HK-2 (cell line): ENCODE data around the gene RAB35.

Experiments
- DNase-seq: peaks from one replicate; pipeline ENCODE4 v3.0.0-alpha.2; 2018; ENCODE audit not compliant: unreplicated experiment

RAB35 gene

DNA sequence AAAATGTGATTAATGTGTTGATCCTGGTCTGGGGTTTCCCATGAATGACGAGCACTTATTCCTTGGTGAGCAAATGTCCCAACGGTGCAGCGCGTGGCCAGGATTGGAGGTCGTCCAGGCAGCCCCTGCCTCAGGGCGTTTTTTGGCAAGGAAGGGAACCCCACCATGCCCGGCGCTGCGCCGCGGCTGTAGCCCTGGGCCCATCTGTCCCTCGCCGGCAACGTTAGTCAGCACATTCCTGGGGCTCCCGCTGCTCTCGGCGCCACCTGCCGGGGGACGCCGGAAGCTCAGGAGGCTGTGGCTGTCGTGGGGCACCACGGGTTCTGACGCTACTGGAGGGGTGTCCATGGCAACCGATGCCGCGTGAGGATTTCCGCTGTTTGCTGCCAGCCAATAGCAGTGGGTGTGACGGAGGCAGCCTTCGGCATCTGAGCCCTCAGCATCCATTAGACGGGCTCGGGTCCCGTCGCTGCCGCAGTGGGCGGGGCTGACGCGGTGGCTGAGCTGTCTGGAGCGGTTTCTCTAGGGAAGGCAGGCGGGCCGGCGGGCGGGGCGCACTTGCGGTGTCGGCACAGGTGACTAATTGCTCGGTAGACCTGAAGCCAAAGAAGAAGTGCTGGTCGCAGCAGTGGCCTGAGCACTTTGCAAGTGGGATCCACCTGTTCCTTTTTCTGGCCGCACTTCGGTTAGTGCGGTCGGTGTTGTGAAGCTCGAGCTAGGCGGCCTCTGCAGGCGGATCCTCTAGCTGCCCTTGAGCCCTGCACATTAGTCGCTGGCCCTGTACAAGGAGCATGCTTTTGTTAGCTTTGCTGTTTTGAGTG, 29.5 kb downstream of the RAB35 start:
- DNase-seq = peak; percentile 96

DNA sequence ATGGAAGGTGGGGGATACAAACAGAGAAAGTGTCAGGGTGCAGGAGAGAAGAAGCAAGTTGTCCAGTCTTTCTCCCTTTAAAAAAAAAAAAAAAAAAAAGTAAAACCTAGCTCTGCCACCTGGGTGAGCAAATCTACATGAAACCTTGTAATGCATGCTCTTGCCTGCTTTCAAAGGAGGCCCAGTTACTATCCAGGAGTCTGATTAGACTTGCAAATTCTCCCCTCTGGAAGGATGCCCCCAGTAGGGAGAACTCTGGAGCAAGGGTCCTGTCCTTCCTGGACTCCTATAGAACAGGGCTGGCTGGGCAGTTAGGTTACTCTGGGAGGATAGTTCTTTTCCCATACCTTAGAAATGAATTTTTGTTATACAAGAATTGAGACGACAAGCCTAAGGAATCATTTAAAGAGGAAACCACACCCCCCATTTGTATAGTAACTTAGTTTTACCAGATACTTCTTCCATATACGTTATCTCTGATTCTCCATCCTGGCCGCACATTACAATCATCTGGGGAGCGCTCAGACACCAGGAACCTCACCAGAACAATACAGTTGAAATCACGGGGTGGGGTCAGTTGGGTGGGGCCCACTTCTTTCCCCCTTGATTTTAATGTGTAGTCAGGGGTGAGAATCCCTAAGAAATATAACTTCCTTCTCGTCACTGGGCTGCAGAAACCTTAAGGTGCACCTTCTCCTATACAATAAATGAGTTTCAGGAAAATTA, 30.5 kb downstream of the RAB35 start:
- no peak for DNase-seq

GRCh38 chr12:120081641-120082040, 34.9 kb downstream of the RAB35 start:
- DNase-seq = no peak

DNA sequence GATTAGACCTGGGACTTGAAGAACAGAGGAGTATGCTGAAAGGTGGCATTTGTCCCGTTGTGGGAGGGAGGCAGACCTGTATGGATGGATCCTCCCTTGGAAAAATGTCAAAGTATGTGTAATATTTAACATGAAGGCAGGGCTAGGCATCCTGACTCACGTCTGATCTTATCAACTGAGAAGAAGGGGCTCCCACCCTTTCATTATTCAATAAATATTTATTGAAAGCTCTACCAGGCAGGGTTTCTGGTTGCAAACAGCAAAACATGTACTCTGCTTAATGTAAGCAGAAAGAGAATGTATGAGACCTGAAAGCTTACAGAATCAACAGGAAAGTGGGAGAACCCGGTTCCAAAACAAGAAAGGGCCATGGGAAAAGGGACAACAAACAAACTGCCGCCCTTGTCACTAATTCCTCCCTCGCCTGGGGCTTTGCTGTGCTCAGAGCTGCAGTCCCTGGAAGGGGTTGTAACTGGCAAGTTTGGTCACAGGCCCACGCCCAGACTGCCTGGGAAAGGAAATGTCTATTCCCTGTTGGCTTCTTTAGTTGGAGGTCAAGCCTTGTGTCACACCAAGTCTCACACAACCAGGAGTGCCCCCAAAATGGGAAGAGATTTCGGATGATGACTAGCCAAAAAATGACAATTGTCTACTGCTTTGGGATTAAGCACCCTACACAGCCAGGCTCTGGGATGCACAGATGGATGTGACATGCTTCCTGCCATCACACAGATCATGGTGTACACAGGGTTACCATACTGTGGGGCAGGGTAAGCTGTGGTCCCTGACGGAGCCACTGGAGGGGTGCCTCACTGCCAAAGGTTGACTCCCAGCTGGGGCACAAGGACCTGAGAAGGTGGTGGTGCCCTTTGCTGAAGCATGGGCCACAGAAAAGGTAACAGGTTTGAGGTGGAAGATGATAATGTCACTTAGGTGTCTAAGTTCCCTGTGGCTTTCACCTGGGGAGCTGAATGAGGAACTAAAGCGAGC, 36.8 kb downstream of the RAB35 start:
- no peak for DNase-seq

GRCh38 chr12:120078868-120079267, 37.7 kb downstream of the RAB35 start:
- no peak for DNase-seq

GRCh38 chr12:120077260-120077659, 39.3 kb downstream of the RAB35 start:
- DNase-seq = no peak

- no peak for DNase-seq
Observed at GRCh38 chr12:120076651-120077050, 39.9 kb downstream of the RAB35 start.

GRCh38 chr12:120075034-120075616, 41.4 kb downstream of the RAB35 start:
- DNase-seq = no peak

- DNase-seq = no peak
Observed at GRCh38 chr12:120072472-120073249, 43.9 kb downstream of the RAB35 start.

- no peak for DNase-seq
Observed at GRCh38 chr12:120071493-120072020, 45.0 kb downstream of the RAB35 start.

DNA sequence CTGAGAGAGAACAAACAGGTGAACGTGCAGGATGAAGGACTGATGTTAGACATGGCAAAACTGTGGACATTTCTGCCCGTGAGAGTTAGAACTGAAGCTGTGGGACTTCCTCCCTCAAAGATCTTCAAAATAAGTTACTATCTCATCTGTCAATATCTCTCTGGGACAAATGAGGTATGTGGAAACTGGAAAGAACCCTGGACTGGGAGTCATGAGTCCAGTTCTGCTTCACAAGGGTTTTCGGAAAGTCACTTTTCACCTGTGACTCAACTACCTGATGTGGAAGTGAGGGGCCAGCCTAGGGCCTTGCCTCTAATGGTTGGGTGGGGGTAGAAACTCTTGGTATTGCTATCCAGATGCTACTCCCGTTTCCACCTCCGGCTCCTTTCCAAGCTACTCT, 47.3 kb downstream of the RAB35 start:
- no peak for DNase-seq

DNA sequence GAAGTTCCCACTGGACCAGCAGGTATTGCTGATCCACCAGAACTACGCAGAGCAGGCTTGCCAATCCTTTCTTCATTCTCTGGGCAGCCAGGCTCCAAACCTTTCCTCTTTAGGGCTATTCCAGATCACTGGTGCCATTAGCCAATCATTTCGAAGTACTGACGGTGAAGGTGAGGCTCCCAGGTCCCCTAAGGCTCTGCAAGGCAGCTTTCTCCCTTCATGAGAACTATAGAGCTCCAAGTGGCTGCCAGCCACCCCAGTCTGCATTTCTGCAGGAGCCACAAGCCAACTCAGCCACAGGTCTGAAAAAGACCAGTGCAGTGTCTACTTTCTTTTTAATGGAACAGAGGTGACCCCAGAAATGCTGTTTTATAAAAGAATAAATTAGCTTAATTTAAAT, 48.7 kb downstream of the RAB35 start:
- DNase-seq = no peak

- DNase-seq = no peak
Observed at GRCh38 chr12:120067084-120067869, 49.3 kb downstream of the RAB35 start.

DNA sequence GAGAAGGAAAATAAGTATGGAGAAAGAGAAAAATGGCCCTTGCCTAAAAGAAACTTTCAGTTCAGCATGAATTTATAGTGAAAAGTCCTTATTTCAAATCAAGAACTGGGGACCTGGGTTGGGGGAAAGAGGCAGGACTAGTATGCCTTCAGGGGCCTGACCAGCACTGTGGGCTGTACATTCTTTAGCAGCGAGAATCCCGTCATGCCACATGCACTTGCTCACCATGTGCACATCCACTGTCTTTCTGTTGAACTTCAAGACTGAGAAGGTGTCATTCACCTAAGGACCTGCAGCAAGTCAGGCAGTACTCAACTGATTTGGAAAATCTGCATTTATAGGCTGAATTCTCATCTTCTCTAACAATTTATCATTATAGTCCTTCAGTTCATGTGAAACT, 50.2 kb downstream of the RAB35 start:
- peak; percentile 29 for DNase-seq

- DNase-seq = no peak
Observed at GRCh38 chr12:120065472-120065871, 51.1 kb downstream of the RAB35 start.

DNA sequence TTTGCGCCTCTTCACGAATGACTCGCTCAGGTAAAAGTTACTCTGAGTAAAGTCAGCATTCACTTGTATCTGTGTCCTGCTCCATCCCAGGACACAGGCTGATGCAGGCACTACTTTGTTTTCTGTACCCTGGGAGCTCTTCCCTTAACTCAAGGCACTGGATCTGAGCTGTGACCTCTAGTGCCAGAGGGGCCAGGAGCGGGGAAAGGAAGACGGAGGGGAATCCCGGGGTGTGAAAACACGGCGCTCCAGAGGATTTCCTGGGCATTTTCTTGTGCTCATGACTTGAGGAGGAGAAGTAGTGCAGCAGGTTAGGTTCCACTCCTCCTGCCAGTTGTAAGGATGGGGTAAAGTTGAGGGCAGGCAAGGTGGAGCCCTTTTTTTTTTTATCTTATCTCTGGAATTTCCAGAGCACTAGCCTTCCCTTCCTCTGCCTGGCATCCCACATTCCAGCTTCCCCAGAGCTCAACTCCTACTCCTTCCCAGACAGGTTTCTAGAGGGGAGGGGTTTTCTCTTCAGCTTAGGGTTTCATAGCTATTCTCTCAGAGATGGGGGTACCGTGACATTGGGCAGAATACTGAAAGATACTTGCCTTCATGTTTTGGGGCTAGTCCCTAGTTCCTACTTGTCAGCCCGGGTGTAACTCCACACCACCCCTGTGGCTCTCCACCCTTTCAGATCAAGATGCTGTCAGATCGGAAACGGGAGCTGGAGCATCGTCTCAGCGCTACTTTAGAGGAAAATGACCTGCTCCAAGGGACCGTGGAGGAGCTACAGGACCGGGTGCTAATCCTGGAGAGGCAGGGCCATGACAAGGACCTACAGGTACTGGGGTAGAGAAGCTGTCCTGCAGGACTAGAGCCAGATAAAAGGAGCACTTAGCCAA, 52.3 kb downstream of the RAB35 start:
- DNase-seq = no peak

DNA sequence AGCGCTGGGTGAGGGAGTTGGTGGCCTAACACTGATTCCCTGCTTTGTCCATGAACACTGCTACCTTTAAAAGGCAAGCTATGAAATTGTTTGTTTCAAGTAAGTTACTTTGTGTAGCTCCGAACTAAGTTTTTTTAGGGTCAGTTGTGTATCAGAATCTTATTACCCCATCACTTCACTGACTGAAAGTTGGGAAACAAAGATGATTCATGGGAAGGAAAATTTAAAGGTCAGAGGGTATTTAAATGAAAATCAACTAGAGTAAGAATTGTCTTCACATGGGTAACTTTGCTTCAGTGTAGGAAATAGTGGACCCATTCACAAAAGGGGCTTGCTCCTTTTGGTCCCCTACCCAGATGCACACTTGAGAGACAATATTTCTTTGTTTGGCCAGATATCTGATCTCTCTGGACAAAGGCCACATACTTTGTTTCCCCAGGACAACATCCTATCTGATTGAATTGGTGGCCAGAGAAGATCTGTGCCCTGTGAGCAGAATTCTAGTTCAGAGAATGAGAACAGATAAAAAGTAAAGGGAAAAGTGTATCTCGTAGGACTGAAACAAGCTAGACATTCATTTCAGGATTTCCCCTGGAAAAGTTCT, 53.5 kb downstream of the RAB35 start:
- no peak for DNase-seq

GRCh38 chr12:120061575-120062214, 54.9 kb downstream of the RAB35 start:
- DNase-seq = no peak
